NCI-H526 (cell line): Measurements from ENCODE around the gene SLC4A1.
"Not testable (repeated sequence)": the region's sequence is repeated elsewhere in the genome, so short reads cannot be mapped to it uniquely, and the experiment has no call there.

ENCODE experiments used
- DNase-seq, 2 experiments: peaks; one replicate each; lab custom pipeline; 2025; lab: John Stamatoyannopoulos, UW

Gene SLC4A1

GRCh38 chr17:44256671-44257070 is 11.3 kb downstream of the SLC4A1 start:
- DNase-seq = no peak

DNA sequence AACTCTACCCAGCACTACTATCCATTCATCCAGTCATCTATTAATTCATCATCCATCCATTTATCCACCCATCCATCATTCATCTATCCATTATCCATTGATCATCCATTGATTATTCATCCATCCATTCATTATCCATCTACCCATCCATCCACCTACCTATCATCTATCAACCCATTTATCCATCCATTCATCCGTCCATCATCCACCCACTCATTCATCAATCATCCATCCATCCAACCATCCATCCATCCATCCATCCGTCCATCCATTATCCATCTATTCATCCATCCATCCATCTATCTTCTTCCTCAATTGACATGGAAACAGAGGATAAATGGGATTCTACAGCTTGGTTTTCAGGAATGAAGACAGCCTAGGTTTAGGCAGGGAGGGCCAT is 12.0 kb downstream of the SLC4A1 start:
- DNase-seq = no peak

GRCh38 chr17:44254361-44255095 is 13.4 kb downstream of the SLC4A1 start:
- DNase-seq = no peak

DNA sequence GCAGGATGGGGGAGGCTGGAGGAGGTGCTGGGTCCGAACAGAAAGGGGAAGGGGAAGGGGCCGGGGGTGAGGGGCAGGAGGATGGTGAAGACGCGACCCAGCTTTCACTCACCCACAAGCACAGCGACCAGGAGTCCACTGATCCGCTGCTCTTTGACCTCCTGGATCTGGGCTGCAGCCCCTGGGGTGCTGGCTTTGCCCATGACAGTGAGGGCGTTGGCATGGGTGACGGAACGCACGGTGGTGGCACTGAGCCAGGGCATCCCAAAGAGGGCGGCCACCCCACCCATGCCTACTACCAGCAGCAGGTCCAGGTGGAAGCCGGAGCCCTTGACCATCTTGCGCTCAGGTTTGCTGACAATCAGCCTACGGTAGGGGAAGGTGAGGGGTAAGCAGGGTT is 14.9 kb downstream of the SLC4A1 start:
- DNase-seq = no peak

DNA sequence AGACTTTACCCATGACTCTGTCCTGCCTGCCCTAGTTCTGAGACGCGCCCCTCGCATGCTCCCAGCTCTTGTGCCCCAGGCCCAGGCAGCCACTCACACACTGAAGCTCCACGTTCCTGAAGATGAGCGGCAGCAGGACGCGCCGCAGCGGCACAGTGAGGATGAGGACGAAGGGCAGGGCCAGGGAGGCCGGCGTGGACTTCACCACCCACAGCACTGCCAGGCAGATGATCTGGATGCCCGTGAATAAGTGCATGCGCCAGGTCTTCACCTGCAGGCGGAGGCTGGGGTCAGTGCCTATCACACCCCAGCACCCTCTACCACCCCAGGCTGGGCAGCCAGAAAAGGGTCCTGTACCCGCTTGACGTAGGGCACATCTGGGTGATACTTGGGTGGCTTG is 16.9 kb downstream of the SLC4A1 start:
- DNase-seq = no peak

DNA sequence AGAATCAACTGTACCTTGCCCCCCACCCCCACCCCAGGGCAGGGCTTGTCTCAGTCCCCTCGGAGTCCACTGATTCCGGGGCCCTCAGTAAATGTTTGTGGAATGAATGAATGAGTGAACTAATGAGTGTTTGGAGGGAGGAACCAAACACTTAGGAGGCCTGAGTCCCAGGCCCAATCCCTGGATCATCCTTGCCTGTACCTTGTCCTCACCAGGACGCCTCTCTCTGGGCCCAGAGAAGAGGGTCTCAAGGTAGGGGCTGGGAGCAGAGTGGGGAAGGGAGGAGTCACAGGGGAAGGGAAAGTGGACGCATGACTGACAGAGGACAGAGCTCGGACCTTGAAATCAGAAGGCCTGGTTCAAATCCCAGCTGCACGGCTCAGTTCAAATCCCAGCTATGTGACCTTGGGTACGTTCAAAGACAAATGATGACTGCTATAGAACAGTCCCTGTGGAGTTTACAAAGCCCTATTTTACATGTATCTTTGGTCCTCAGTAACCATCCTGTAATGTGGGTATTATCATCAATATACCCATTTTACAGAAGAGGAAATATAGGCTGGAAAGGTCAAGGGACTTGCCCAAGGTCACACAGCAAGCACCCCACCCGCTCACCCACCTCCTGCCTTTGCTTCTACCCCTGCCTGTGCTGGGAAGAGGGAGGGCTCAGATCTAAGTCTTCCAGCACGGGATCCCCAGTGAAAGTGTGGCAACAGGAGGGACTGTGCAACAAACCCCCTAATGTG is 18.3 kb downstream of the SLC4A1 start:
- no peak for DNase-seq

DNA sequence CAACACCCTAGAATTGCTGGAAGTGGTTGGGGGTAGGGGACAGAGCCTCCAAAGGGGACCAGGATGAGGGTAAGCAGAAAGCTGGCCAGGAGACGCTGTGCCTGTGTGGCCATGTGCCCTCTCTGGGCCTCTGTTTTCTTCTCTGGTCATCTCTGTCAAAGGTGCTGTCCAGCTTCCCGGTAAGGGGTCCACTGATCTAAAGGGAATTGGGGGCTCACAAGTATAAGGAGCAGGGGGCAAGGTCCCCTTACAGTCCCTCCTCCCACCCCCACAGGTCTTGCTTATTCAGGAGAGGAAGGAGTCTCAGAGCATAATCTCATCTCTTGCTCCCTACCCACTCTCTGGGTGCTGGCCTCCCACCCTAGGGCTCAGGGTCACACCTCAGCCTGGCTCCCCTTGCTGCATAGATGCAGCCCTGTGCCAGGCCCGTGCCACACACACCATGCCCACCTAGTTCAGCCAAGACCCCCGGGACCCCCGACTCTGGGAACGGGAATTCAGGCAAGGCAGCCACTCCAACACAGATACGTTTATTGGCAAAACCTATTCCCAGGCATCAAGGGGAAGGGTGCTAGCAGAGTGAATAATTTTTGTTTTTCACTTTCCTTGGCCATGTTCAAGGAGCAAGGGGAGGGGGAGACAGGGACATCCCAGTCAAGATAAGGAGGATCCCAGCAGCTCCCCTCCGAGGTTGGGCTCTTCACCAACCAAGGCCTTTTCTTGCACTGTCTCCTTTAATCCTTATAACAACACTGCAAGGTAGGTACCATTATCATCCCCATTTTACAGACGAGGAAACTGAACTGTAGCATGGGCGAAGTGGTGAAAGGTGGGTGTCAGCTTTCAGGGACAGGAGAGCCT is 19.8 kb downstream of the SLC4A1 start:
- DNase-seq = no peak

- no peak for DNase-seq
These were observed 20.5 kb downstream of the SLC4A1 start for GRCh38 chr17:44247440-44247841.

- no peak for DNase-seq
These were observed 26.8 kb downstream of the SLC4A1 start for GRCh38 chr17:44241106-44241624.

DNA sequence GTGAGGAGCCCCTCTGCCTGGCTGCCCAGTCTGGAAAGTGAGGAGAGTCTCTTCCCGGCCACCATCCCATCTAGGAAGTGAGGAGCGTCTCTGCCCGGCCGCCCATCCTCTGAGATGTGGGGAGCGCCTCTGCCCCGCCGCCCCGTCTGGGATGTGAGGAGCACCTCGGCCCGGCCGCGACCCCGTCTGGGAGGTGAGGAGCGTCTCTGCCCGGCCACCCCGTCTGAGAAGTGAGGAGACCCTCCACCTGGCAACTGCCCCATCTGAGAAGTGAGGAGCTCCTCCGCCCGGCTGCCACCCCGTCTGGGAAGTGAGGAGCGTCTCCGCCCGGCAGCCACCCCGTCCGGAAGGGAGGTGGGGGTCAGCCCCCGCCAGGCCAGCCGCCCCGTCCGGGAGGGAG is 30.0 kb downstream of the SLC4A1 start:
- not testable (repeated sequence) for DNase-seq

GRCh38 chr17:44236444-44236991 is 31.4 kb downstream of the SLC4A1 start:
- DNase-seq = no peak

- no peak for DNase-seq
These were observed 32.4 kb downstream of the SLC4A1 start for GRCh38 chr17:44235583-44235936.

- no peak for DNase-seq
These were observed 34.4 kb downstream of the SLC4A1 start for GRCh38 chr17:44233582-44233981.

DNA sequence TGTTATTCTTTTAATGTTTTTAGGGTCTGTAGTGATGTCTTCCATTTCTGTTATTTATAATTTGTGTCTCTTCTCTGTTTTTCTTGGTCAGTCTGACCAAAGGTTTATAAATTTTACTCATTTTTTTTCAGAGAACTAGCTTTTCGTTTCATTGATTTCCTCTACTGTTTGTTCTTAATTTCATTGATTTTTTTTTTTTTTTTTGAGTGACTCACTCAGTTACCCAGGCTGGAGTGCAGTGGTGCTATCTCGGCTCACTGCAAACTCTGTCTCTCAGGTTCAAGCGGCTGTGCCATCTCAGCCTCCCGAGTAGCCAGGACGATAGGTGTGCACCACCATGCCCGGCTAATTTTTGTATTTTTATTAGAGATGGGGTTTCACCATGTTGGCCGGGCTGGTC is 35.9 kb downstream of the SLC4A1 start:
- DNase-seq = no peak

DNA sequence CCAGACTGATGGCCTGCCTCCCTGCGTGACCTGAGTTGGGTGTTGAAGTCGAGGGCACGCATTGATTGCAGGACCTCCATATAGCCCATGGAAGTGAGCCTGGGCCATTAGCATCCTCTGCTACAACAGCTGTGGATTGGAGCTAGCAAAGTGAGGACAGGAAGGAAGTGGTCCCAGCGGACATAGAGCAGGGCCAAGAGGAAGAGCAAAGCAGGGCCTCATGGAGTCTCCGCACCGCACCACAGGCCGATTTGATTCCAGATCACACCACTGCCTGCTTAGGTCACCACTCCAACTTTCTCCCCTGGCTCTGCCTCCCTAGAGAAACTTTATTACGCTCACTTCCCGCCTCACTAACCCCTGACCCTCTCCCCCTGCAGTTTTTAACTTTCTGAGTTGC is 37.8 kb downstream of the SLC4A1 start:
- DNase-seq = no peak

DNA sequence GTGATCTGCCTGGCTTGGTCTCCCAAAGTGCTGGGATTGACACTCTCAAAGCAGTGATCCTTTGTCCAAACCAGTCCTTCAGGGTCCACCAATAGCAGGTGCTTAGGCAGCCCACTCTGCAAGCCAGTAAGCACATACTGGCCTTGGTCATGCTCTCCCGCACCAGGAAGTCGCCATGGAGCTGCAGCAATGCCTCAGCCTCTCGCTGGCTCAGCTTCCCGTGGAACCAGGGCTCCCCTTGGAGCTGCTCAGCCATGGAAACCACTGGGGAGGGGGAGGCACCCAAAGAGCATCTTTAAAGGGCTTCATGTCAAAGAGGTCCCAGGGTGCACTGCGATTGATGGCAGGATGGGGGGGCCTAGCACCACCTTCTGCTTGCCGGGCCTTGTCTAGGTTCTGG is 38.8 kb downstream of the SLC4A1 start:
- no peak for DNase-seq

DNA sequence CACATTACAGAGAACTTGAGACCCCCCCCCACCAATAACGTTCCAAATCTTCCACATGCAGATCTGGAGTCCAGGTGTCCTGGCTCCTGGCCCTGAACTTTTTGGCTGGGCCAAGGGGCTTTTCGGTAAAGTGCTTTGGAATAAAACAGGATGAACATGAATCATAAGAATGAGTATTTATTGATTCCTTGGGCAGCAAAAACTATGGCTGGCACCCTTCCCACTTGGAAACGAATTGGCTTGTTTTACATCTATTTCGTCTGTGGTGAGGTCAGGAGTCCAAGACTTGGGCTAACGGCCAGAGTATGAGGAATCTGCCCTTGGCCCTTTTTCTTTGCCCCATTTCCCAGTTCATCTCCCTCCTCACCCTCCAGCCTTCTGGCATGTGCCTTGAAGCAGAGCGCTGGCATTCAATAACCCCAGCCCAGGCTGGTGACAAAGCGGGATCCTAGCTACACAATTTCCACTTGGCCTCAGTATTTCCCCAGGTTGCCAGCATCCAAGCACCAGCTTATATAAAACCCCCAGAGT is 44.3 kb downstream of the SLC4A1 start:
- DNase-seq = no peak

DNA sequence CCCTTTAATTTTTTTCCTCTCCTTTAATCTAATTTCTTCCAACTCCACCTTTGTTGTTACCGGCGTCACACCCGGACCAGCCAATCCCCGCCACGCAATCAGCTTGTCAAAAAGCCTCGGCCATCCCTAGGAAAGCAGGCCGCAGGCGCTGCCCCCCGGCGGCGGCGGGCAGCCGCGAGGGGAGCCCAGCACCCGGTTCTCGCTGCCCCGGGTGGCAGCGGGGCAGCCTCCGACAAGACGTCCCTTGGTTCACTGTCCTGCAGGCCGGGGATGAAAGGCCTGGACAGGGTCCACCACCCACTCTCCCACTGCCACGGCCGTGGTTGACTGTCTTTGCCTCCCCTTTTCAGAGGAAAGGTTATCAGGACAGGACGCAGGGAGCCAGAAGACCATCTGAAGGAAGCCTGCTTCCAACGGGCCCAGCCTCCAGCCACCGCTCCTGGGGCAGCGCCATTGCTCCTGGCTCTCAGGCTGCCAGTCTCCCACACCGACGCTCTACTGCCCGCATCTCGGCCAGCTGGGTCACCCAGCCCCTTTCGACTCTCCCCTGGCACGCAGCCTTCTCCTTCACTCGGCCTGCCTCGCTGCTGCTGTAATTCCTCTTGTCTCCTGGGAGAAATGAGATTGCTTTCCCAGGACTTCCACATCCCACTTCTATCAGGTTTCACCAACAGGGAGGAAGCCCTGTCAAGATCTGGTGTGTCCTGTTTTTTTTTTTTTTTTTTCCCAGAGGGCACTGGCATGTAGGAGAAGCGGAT is 45.6 kb downstream of the SLC4A1 start:
- peak; percentile 85 for DNase-seq

DNA sequence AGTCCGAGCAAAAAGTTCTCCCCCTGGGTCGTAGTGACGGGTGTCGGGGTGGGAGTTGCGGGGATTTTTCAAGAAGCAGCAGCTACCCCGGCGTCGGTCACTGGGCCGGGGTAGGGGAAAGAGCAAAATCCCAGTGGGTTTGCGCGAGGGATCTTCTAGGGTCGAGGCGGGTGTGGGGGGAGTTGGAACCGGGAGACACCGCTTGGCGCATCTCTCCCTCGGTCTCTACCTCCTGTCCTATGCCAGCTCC is 46.1 kb downstream of the SLC4A1 start:
- DNase-seq = peak in 1 of 2 experiments; percentile 74

DNA sequence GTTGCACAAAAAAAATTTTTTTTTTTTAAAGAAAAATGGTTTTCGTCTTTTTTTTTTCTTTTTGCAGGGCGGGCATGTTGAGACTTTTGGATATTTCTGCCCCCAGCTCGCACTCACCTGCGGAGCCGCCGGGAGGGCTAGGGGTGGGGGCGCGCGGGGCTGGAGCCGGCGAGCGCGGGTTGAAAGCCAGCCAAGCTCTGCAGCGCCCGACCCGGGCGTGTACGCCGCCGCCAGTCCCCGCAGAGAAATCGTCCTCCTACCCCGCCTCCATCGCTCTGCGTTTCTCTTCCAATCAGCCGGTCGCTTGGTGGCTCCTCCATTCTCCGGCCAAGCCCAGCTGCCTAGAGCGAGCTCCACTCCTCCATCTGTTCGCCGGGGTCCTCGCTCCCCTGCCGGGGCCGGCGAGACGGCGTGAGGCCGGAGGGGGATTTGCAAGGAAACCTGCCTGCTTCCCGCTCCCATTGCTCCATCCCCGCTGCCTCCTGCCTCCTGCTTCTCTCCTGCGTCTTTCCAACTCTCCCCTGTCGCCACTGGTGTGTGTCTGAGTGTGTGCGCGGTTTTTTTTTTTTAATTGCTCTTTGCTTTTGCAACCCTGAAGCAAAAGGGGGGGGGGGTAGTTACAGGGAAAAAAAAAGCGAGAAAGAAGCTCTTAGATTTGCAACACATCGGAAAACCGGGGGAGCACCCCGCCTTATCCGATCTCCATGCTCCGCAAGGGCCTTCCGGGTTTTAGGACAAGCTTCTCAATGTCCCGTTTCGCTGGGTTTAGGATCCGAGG is 46.7 kb downstream of the SLC4A1 start:
- peak; percentile 79 to 93 for DNase-seq
